Trophoblast cell (in vitro differentiated cells and primary cell): ENCODE measurements around the gene NCBP2L.

Experiments
- DNase-seq, 2 donors: peaks; one replicate each; pipeline ENCODE4 v3.0.0-alpha.2; 2016
- H2AFZ ChIP-seq: 2 replicates; pipeline ENCODE4 v1.6.1; 2013; ENCODE audit warnings: low read length, moderate library complexity, mild to moderate bottlenecking; ENCODE audit not compliant: insufficient read depth, poor library complexity
- H2AK5ac ChIP-seq: 2 replicates; pipeline ENCODE4 v1.6.1; 2013; ENCODE audit warnings: mild to moderate bottlenecking, low read length
- H2BK120ac ChIP-seq: 2 replicates; pipeline ENCODE4 v1.6.1; 2013; ENCODE audit warnings: low read length, mild to moderate bottlenecking, moderate library complexity; ENCODE audit not compliant: insufficient read depth, poor library complexity
- H2BK12ac ChIP-seq: 2 replicates; pipeline ENCODE4 v1.6.1; 2013; ENCODE audit warnings: mild to moderate bottlenecking, low read length, moderate library complexity
- H2BK5ac ChIP-seq: 2 replicates; pipeline ENCODE4 v1.6.1; 2013; ENCODE audit warnings: low read length, low read depth, moderate library complexity, mild to moderate bottlenecking; ENCODE audit not compliant: poor library complexity
- H3K14ac ChIP-seq: 2 replicates; pipeline ENCODE4 v1.6.1; 2013; ENCODE audit warnings: mild to moderate bottlenecking, low read length
- H3K18ac ChIP-seq: 2 replicates; pipeline ENCODE4 v1.6.1; 2013; ENCODE audit warnings: mild to moderate bottlenecking, low read length
- H3K23ac ChIP-seq: 2 replicates; pipeline ENCODE4 v1.6.1; 2013; ENCODE audit warnings: low read length
- H3K27ac ChIP-seq: 2 replicates; pipeline ENCODE4 v1.5.1; 2013; ENCODE audit warnings: low read depth, mild to moderate bottlenecking, inconsistent platforms, low read length, moderate library complexity
- H3K27me3 ChIP-seq: 2 replicates; pipeline ENCODE4 v1.6.1; 2013; ENCODE audit warnings: inconsistent platforms, mild to moderate bottlenecking, low read length, moderate library complexity; ENCODE audit not compliant: insufficient read depth
- H3K36me3 ChIP-seq, 2 experiments: 1 replicate in 1 of 2; 2 replicates in 1 of 2; pipeline ENCODE4 v1.6.1; 2013; ENCODE audit warnings: low read length in 2 of 2, mild to moderate bottlenecking in 2 of 2, moderate library complexity in 1 of 2; ENCODE audit not compliant: insufficient read depth in 2 of 2, control insufficient read depth in 1 of 2
- H3K4ac ChIP-seq: 2 replicates; pipeline ENCODE4 v1.6.1; 2013; ENCODE audit warnings: low read depth, mild to moderate bottlenecking, low read length, moderate library complexity
- H3K4me1 ChIP-seq, 2 experiments: 1 replicate in 1 of 2; 2 replicates in 1 of 2; pipeline ENCODE4 v1.6.1; 2013; ENCODE audit warnings: low read length in 2 of 2, mild to moderate bottlenecking in 2 of 2, moderate library complexity in 1 of 2; ENCODE audit not compliant: insufficient read depth in 2 of 2, control insufficient read depth in 1 of 2
- H3K4me2 ChIP-seq: 2 replicates; pipeline ENCODE4 v1.6.1; 2013; ENCODE audit warnings: inconsistent platforms, mild to moderate bottlenecking, low read length, moderate library complexity
- H3K4me3 ChIP-seq: 2 replicates; pipeline ENCODE4 v1.5.1; 2013; ENCODE audit warnings: mild to moderate bottlenecking, low read depth, low read length, inconsistent platforms
- H3K79me1 ChIP-seq: one replicate; pipeline ENCODE4 v1.6.1; 2013; ENCODE audit warnings: low read length
- H3K79me2 ChIP-seq: 2 replicates; pipeline ENCODE4 v1.6.1; 2013; ENCODE audit warnings: low read length, mild to moderate bottlenecking; ENCODE audit not compliant: control insufficient read depth, insufficient read depth, poor library complexity
- H3K9ac ChIP-seq: 2 replicates; pipeline ENCODE4 v1.6.1; 2013; ENCODE audit warnings: mild to moderate bottlenecking, low read length
- H3K9me3 ChIP-seq: 2 replicates; pipeline ENCODE4 v1.6.1; 2013; ENCODE audit warnings: low read depth, mild to moderate bottlenecking, control low read depth, inconsistent platforms, low read length; ENCODE audit not compliant: insufficient read depth
- H4K12ac ChIP-seq: 2 replicates; pipeline ENCODE4 v1.6.1; 2013; ENCODE audit warnings: low read depth, mild to moderate bottlenecking, low read length, moderate library complexity
- H4K8ac ChIP-seq: 2 replicates; pipeline ENCODE4 v1.6.1; 2013; ENCODE audit warnings: low read depth, mild to moderate bottlenecking, low read length, moderate library complexity
- H4K91ac ChIP-seq: one replicate; pipeline ENCODE4 v1.6.1; 2013; ENCODE audit warnings: low read depth, mild to moderate bottlenecking, low read length, moderate library complexity
- WGBS: extraction: QIAGEN DNeasy Blood & Tissue Kit; methylation state at CpG from one replicate; pipeline ENCODE4 v1.1.7; 2013; ENCODE audit warnings: missing lambda C conversion rate; ENCODE audit not compliant: insufficient read length, insufficient coverage; ENCODE audit errors: extremely low coverage; 5-methylcytosine and 5-hydroxymethylcytosine counted together

Gene NCBP2L

DNA sequence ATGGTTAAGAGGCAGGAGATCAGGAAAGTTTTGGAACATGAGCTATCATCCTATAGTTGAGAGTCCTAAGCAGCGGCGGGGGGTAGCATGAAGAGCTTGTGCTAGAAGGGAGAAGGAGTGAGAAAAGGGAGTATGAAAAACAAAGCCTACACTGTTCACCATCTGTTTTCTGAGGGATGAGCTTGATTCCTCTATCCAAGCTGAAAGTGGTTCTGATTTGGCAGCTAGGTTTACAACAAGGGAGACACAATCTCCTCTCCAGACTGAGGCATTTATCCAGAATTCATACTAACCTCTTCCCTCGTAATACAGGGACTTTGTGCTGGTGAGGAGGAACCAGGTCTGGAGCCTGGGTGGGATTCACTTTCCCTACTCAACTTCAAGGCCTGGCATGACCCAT lies 25.5 kb upstream of the NCBP2L start:
- no peaks in the 10 kb centered on the region for H3K9me3 ChIP-seq
- no peak overlapping the region for H2BK12ac ChIP-seq
- no peaks in the 10 kb centered on the region for H3K36me3 ChIP-seq
- no peaks in the 10 kb centered on the region for H3K79me2 ChIP-seq
- no peak overlapping the region for H4K8ac ChIP-seq
- no peak overlapping the region for H3K9ac ChIP-seq
- no peak for DNase-seq
- H2BK5ac ChIP-seq, result no peak overlapping the region
- no peaks in the 10 kb centered on the region for H3K27me3 ChIP-seq
- H3K4me3 ChIP-seq, result no peak overlapping the region
- no peak overlapping the region for H4K91ac ChIP-seq
- no peak overlapping the region for H2AK5ac ChIP-seq
- no peak overlapping the region for H2AFZ ChIP-seq
- no peak overlapping the region for H3K27ac ChIP-seq
- H2BK120ac ChIP-seq, result no peak overlapping the region
- no peak overlapping the region for H3K4me2 ChIP-seq
- no CpG with 5 or more reads among the region's 3 CpGs for WGBS
- peaks cover 2 to 7% of the 10 kb centered on the region in 2 experiments for H3K4me1 ChIP-seq
- no peak overlapping the region for H3K18ac ChIP-seq
- no peak overlapping the region for H3K23ac ChIP-seq
- no peaks in the 10 kb centered on the region for H3K79me1 ChIP-seq
- no peak overlapping the region for H3K14ac ChIP-seq
- H3K4ac ChIP-seq, result no peak overlapping the region
- H4K12ac ChIP-seq, result no peak overlapping the region

DNA sequence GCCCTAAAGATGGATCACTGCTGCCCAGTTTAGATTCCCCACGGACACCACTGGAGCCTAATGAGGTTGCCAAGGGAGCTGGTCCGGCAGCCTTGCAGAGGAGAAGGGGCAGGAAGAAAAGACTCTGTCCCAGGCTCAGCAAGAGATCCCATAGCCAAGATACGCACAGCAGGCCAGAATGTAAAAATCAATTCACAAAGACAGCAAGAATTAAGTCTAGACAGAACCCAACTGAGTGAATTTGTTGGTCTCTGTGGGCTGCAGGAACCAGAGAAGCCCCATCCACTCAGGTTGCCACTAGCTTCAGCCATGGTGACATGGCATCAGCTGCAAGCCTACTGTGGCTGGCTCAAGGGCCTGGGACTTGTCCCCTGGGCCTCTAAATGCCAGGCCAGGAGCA lies 24.8 kb upstream of the NCBP2L start:
- H3K18ac ChIP-seq, result no peak overlapping the region
- H4K91ac ChIP-seq, result no peak overlapping the region
- no peak overlapping the region for H2BK12ac ChIP-seq
- no peak for DNase-seq
- no peaks in the 10 kb centered on the region for H3K36me3 ChIP-seq
- H4K8ac ChIP-seq, result no peak overlapping the region
- no peak overlapping the region for H2AFZ ChIP-seq
- H2BK120ac ChIP-seq, result no peak overlapping the region
- H3K9me3 ChIP-seq, result no peaks in the 10 kb centered on the region
- WGBS, result no CpG with 5 or more reads among the region's 3 CpGs
- H2AK5ac ChIP-seq, result no peak overlapping the region
- no peaks in the 10 kb centered on the region for H3K27me3 ChIP-seq
- H3K4ac ChIP-seq, result no peak overlapping the region
- H3K14ac ChIP-seq, result no peak overlapping the region
- H4K12ac ChIP-seq, result no peak overlapping the region
- no peaks in the 10 kb centered on the region for H3K79me1 ChIP-seq
- H2BK5ac ChIP-seq, result no peak overlapping the region
- no peak overlapping the region for H3K23ac ChIP-seq
- peaks cover 2 to 7% of the 10 kb centered on the region in 2 experiments for H3K4me1 ChIP-seq
- H3K79me2 ChIP-seq, result no peaks in the 10 kb centered on the region
- H3K4me2 ChIP-seq, result no peak overlapping the region
- no peak overlapping the region for H3K27ac ChIP-seq
- no peak overlapping the region for H3K9ac ChIP-seq
- H3K4me3 ChIP-seq, result no peak overlapping the region

DNA sequence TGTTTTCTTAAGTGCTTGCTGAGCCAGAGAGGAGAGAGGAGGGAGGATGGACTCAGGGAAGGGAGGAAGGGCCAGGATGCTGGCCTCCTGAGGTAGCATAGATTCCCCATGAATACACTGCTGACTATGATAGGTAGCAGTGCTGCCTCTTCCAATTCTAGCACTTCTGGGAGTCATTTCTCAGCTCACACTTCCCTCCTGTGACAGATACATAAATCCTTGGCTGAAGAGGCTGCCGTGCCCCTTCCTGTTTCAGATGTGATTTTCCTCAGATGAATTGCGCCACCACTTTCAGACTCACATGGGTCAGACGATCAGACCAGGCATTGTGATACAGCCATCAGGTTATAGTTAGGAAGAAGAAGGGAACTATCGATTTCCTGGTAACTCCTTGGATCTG lies 24.3 kb upstream of the NCBP2L start:
- Histone ChIP-seq H3K23ac (no peak overlapping the region), H3K36me3 (no peaks in the 10 kb centered on the region), H3K18ac (no peak overlapping the region), H3K79me1 (no peaks in the 10 kb centered on the region), H3K9ac (no peak overlapping the region), H4K8ac (no peak overlapping the region), H3K14ac (no peak overlapping the region), H2BK12ac (no peak overlapping the region), H2AFZ (no peak overlapping the region), H3K9me3 (no peaks in the 10 kb centered on the region), H4K12ac (no peak overlapping the region), H3K27me3 (no peaks in the 10 kb centered on the region), H4K91ac (no peak overlapping the region), H3K4me2 (no peak overlapping the region), H3K4me1 (peaks cover 0 to 5% of the 10 kb centered on the region in 2 experiments), H3K79me2 (no peaks in the 10 kb centered on the region), H2AK5ac (no peak overlapping the region), H2BK5ac (no peak overlapping the region), H3K4me3 (no peak overlapping the region), H2BK120ac (no peak overlapping the region), H3K4ac (no peak overlapping the region), H3K27ac (no peak overlapping the region)
- DNase-seq, result no peak
- WGBS, result no CpG with 5 or more reads among the region's 4 CpGs

DNA sequence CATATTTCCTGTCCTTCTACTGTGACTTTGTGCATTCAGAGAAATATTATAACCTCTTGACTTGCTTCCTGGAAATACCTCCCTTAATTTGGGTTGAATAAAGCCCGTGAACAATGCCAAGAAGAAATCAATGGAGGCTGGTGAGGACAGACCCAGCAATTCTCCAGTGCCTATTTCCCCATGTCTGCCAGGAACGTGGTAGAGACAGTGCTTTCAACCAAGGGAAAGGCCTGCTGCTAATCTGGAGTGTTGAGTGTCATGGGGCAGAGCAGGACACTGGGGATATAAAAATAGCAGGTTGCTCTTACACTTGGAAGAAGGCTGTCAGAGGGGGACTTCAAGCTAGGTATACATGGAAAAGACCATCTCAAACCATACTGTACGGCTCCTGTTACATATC lies 21.8 kb upstream of the NCBP2L start:
- Histone ChIP-seq H3K9me3 (no peaks in the 10 kb centered on the region), H3K4me2 (no peak overlapping the region), H3K36me3 (no peaks in the 10 kb centered on the region), H3K27me3 (no peaks in the 10 kb centered on the region), H4K8ac (no peak overlapping the region), H2BK120ac (no peak overlapping the region), H3K27ac (no peak overlapping the region), H3K79me2 (no peaks in the 10 kb centered on the region), H3K23ac (no peak overlapping the region), H3K4ac (no peak overlapping the region), H2BK5ac (no peak overlapping the region), H3K4me3 (no peak overlapping the region), H4K91ac (no peak overlapping the region), H2BK12ac (no peak overlapping the region), H2AK5ac (no peak overlapping the region), H3K14ac (no peak overlapping the region), H2AFZ (no peak overlapping the region), H3K79me1 (no peaks in the 10 kb centered on the region), H3K4me1 (no peaks in the 10 kb centered on the region), H4K12ac (no peak overlapping the region), H3K9ac (no peak overlapping the region), H3K18ac (no peak overlapping the region)
- no CpG with 5 or more reads among the region's 3 CpGs for WGBS
- DNase-seq, result no peak
